ENCODE data around the gene TMBIM1.

DNA sequence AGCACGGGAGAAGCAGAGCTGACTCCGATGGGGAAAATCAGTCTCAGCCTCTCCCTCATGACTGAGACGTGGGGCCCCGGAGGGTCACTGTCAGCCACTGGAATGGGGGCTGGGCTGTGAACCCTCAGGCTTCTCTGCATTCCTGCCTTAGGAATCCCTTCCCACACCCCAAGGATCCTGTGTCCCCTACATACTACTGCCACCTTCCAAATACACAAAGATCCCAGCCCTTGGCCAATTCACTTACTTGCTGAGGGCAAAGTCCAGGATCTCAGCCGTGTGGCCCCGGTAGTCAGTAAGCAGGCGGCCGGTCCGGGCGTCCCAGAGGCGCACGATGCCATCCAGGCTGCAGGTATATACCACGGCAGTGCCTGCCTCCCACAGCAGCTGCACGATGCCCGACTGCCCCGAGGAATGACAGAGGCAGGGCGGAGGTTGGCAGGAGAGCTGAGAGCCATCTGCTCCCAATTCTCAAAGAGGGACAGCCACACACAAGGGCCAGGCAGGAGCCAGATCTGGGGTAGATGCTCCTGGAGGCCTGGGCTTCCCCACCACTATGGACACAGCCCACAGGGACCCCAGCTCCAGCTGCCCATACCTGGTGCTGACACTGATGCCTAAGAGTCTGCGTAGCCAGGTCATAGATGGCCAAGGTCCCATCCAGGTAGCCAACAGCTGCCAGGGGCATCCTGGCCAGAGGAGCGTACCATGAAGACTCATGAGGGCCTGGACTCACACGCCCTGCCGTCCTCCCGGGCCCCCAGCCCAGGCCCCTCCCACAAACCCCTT lies 27.3 kb downstream of the TMBIM1 start:
- TF ChIP-seq, protein P1, sequence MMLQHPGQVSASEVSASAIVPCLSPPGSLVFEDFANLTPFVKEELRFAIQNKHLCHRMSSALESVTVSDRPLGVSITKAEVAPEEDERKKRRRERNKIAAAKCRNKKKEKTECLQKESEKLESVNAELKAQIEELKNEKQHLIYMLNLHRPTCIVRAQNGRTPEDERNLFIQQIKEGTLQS (IDR thresholded peaks at IDR 0.05): no peak
- TF ChIP-seq EZH2 (IDR thresholded peaks at IDR 0.05) (no peak), RAD21 (IDR thresholded peaks at IDR 0.05; ENCODE audit: low read depth) (no peak), ELF1 (IDR thresholded peaks at IDR 0.05; ENCODE audit: borderline replicate concordance, low read depth) (no peak)
- TF ChIP-seq, protein P2, sequence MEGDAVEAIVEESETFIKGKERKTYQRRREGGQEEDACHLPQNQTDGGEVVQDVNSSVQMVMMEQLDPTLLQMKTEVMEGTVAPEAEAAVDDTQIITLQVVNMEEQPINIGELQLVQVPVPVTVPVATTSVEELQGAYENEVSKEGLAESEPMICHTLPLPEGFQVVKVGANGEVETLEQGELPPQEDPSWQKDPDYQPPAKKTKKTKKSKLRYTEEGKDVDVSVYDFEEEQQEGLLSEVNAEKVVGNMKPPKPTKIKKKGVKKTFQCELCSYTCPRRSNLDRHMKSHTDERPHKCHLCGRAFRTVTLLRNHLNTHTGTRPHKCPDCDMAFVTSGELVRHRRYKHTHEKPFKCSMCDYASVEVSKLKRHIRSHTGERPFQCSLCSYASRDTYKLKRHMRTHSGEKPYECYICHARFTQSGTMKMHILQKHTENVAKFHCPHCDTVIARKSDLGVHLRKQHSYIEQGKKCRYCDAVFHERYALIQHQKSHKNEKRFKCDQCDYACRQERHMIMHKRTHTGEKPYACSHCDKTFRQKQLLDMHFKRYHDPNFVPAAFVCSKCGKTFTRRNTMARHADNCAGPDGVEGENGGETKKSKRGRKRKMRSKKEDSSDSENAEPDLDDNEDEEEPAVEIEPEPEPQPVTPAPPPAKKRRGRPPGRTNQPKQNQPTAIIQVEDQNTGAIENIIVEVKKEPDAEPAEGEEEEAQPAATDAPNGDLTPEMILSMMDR (IDR thresholded peaks at IDR 0.05 in 2 of 3, conservative IDR thresholded peaks at IDR 0.05 in 1 of 3; ENCODE audit: borderline replicate concordance in 1 of 3, insufficient read depth in 1 of 3, low read depth in 2 of 3, low read length in 2 of 3): no peak
- TF ChIP-seq, protein P3, sequence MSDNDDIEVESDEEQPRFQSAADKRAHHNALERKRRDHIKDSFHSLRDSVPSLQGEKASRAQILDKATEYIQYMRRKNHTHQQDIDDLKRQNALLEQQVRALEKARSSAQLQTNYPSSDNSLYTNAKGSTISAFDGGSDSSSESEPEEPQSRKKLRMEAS (IDR thresholded peaks at IDR 0.05): no peak
